DOHH2 (cell line): ENCODE measurements around the gene MET.

Source experiments
- H3F3A ChIP-seq: fragments of 200-600 bp; sonication (generic), shearing (Covaris generic); 2 replicates; pipeline ENCODE4 v1.6.0; 2016; ENCODE audit warnings: antibody characterized with exemption, mild to moderate bottlenecking; ENCODE audit not compliant: control insufficient read depth, insufficient read depth
- H3K27ac ChIP-seq: fragments of 200-600 bp; sonication (generic); 2 replicates; pipeline ENCODE4 v1.5.1; 2014; ENCODE audit warnings: low read depth, mild to moderate bottlenecking, low read length, moderate library complexity
- H3K27me3 ChIP-seq: fragments of 200-600 bp; sonication (generic); 2 replicates; pipeline ENCODE4 v1.6.1; 2014; ENCODE audit warnings: mild to moderate bottlenecking, low read length, mixed read lengths; ENCODE audit not compliant: control insufficient read depth
- H3K36me3 ChIP-seq: fragments of 200-600 bp; sonication (generic); 2 replicates; pipeline ENCODE4 v1.6.1; 2014; ENCODE audit warnings: mild to moderate bottlenecking, low read length, moderate library complexity, mixed read lengths; ENCODE audit not compliant: control insufficient read depth
- H3K4me1 ChIP-seq: fragments of 200-600 bp; sonication (generic); 2 replicates; pipeline ENCODE4 v1.6.1; 2014; ENCODE audit warnings: mild to moderate bottlenecking, low read length, mixed read lengths; ENCODE audit not compliant: control insufficient read depth
- H3K4me2 ChIP-seq: fragments of 200-600 bp; sonication (generic); 2 replicates; pipeline ENCODE4 v1.6.0; 2014; ENCODE audit warnings: mild to moderate bottlenecking, low read length, moderate library complexity
- H3K4me3 ChIP-seq: fragments of 200-600 bp; sonication (generic); 2 replicates; pipeline ENCODE4 v1.5.1; 2014; ENCODE audit warnings: mild to moderate bottlenecking, low read length, mixed read lengths
- H3K79me2 ChIP-seq: fragments of 200-600 bp; sonication (generic); 2 replicates; pipeline ENCODE4 v1.6.1; 2014; ENCODE audit warnings: mild to moderate bottlenecking, low read length, mixed read lengths; ENCODE audit not compliant: control insufficient read depth
- H3K9me2 ChIP-seq: fragments of 200-600 bp; sonication (generic); replicated peaks from 2 replicates; pipeline ENCODE4 v1.6.1; 2014; ENCODE audit warnings: mild to moderate bottlenecking, low read length, mixed read lengths; ENCODE audit not compliant: control insufficient read depth
- H3K9me3 ChIP-seq: fragments of 200-600 bp; sonication (generic); 2 replicates; pipeline ENCODE4 v1.6.1; 2014; ENCODE audit warnings: antibody characterized with exemption, low read length, mixed read lengths; ENCODE audit not compliant: control insufficient read depth, insufficient read depth
- H4K20me1 ChIP-seq: fragments of 200-600 bp; sonication (generic); 2 replicates; pipeline ENCODE4 v1.6.0; 2014; ENCODE audit warnings: low read depth, mild to moderate bottlenecking, antibody characterized with exemption, low read length, moderate library complexity; ENCODE audit not compliant: control insufficient read depth, insufficient read depth
- CTCF ChIP-seq: fragments of 200-600 bp; sonication (generic); IDR thresholded peaks from one replicate; pipeline ENCODE4 v1.5.1; 2014; ENCODE audit warnings: antibody characterized with exemption, mild to moderate bottlenecking, low read depth, low read length; ENCODE audit not compliant: poor library complexity, severe bottlenecking
- EZH2phosphoT487 ChIP-seq: fragments of 200-600 bp; sonication (generic); IDR thresholded peaks from 2 replicates; pipeline ENCODE4 v1.6.1; 2017; ENCODE audit warnings: borderline replicate concordance, mild to moderate bottlenecking, antibody characterized with exemption, low read length, moderate library complexity, mixed read lengths

MET gene

DNA sequence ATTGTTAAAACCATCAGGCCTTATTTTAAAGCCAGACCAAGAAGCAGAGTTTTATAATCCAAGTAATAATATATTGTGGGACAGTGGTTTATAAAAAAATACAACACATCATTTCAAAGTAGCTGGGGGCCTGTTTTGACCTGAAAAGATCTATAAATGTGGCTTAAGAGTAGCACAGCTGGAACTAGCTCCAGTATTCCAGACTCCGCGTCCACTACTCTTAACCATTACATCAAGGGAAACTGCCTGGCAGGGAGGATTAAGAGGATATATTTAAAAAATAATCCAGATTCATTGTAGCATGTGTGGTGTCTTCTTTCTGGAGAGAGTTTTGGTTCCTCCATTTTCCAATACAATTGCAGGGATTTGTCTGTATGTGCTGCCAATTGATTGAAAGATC lies 67.3 kb downstream of the MET start:
- Histone ChIP-seq H3K27me3 (no peaks in the 10 kb centered on the region), H3F3A (no peaks in the 10 kb centered on the region), H4K20me1 (no peaks in the 10 kb centered on the region), H3K4me2 (no peak overlapping the region), H3K4me1 (no peaks in the 10 kb centered on the region), H3K4me3 (no peak overlapping the region), H3K9me3 (no peaks in the 10 kb centered on the region), H3K79me2 (no peaks in the 10 kb centered on the region), H3K36me3 (no peaks in the 10 kb centered on the region), H3K27ac (no peak overlapping the region), H3K9me2 (no peaks in the 10 kb centered on the region)
- no peak for TF ChIP-seq CTCF
- TF ChIP-seq EZH2phosphoT487 = no peak

GRCh38 chr7:116740231-116740630 lies 68.2 kb downstream of the MET start:
- H3K4me3 ChIP-seq = no peak overlapping the region

DNA sequence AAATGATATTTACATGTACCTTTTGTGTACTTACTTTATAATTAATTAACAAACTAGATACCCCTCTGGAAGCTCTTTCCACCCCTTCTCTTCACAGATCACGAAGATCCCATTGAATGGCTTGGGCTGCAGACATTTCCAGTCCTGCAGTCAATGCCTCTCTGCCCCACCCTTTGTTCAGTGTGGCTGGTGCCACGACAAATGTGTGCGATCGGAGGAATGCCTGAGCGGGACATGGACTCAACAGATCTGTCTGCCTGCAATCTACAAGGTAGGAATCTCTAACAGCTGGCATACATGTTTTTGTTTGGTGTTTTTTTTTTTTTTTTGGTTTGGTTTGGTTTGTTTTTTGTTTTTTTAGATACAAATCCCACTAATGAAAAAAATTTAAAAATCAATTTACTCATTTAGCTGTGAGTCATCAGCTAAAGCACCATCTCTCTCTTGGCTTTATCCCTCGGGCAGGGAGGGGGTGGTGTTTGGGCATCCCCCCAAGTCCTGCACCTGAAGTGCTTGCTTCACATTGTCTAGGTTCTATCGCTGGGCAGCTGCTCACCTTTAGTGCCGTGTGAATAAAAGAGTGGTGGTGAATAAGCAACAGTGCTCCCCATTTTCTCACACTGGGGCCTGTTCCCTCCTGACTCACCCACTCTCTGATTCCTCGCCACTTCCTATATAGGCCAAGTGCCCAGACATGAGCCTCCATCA lies 68.9 kb downstream of the MET start:
- Histone ChIP-seq H3K27me3 (no peaks in the 10 kb centered on the region), H3K27ac (no peak overlapping the region), H3K4me2 (no peak overlapping the region), H3K4me3 (no peak overlapping the region), H3K79me2 (no peaks in the 10 kb centered on the region), H3K9me2 (no peaks in the 10 kb centered on the region), H3F3A (no peaks in the 10 kb centered on the region), H3K9me3 (no peaks in the 10 kb centered on the region), H4K20me1 (no peaks in the 10 kb centered on the region), H3K4me1 (no peaks in the 10 kb centered on the region), H3K36me3 (no peaks in the 10 kb centered on the region)
- no peak for TF ChIP-seq EZH2phosphoT487
- TF ChIP-seq CTCF = no peak

More at GRCh38 chr7:116740231-116740630, 68.2 kb downstream of the MET start:
- Histone ChIP-seq H3F3A (no peaks in the 10 kb centered on the region), H3K9me2 (no peaks in the 10 kb centered on the region), H3K4me2 (no peak overlapping the region), H3K27me3 (no peaks in the 10 kb centered on the region), H3K4me1 (no peaks in the 10 kb centered on the region), H3K9me3 (no peaks in the 10 kb centered on the region), H4K20me1 (no peaks in the 10 kb centered on the region), H3K27ac (no peak overlapping the region), H3K79me2 (no peaks in the 10 kb centered on the region), H3K36me3 (no peaks in the 10 kb centered on the region)
- TF ChIP-seq EZH2phosphoT487 = no peak
- TF ChIP-seq CTCF = no peak
